Measurements from ENCODE around the gene RBM17.

GRCh38 chr10:6165221-6165725 is 76.4 kb downstream of the RBM17 start:
- TF ChIP-seq CTCF (IDR thresholded peaks at IDR 0.05) (no peak), SMAD4 (CRISPR knock-in tag; IDR thresholded peaks at IDR 0.05) (no peak), PREB (CRISPR knock-in tag; IDR thresholded peaks at IDR 0.05; ENCODE audit: borderline replicate concordance) (no peak), CBFB (CRISPR knock-in tag; IDR thresholded peaks at IDR 0.05; ENCODE audit: low read depth) (no peak)
